K562 (cell line): ENCODE data around the gene PCSK5. TPM values are rescaled to one million over a fixed set of nuclear protein-coding genes. Genes with fewer than 3 reads are reported as not detected.

Experiments
- RBM22 ChIP-seq: fragments of 200-400 bp; formaldehyde crosslinking; IDR thresholded peaks from 2 replicates; pipeline ENCODE4 v1.6.1; 2018; ENCODE audit warnings: low read length, low read depth; ENCODE audit not compliant: poor library complexity, severe bottlenecking
- RHOXF2B ChIP-seq: fragments of 250-450 bp; sonication (Bioruptor Pico); conservative IDR thresholded peaks from 2 replicates; pipeline ENCODE4 v1.5.1; 2021
- polyA plus RNA-seq, 8 experiments: library from polyadenylated mRNA; depleted of rRNA in 4 of 8; stranded (reverse) in 5 of 8; unstranded in 3 of 8; fragments of >200 nt; fragmentation: Nextera tagmentation in 2 of 8; fragmentation: Illumina TruSeq in 1 of 8; extraction: Ambion mirVana in 2 of 8; extraction: Trizol in 1 of 8; gene quantifications; 2 replicates each; pipeline versions ENCODE4 v1.2.1 to v1.2.3, GENCODE V29; 2011 to 2014; ENCODE audit warnings: inconsistent platforms in 1 of 8, missing spikeins in 1 of 8
- total RNA-seq, 7 experiments: library from RNA; depleted of rRNA in 6 of 7; stranded (reverse); fragments of >200 nt in 6 of 7; fragmentation: Illumina TruSeq in 2 of 7; extraction: Trizol in 2 of 7; gene quantifications; 2 replicates each; pipeline versions ENCODE4 v1.2.1 to v1.2.3, GENCODE V29; 2011 to 2021; ENCODE audit warnings: low replicate concordance in 1 of 7
- TF ChIP-seq, protein P1 (sequence below): fragments of 150-350 bp; IDR thresholded peaks from 2 replicates; pipeline ENCODE4 v1.6.1; 2014; ENCODE audit warnings: low read depth, mild to moderate bottlenecking, low read length, borderline replicate concordance
- TF ChIP-seq, protein P2 (sequence below), 2 experiments: fragments of 450-650 bp in 1 of 2; sonication (generic) in 1 of 2; formaldehyde crosslinking in 1 of 2; IDR thresholded peaks; 2 replicates each; pipeline versions ENCODE4 v1.7.1 to v1.9.0; 2016 to 2022; ENCODE audit warnings: inconsistent platforms in 1 of 2, mild to moderate bottlenecking in 1 of 2, missing genetic modification reagents in 1 of 2

PCSK5 gene
- total and polyA plus RNA-seq, 9 of the 15 experiments (the other 6 are each of a cell fraction or from before 2014, with no cell fraction given): not detected

DNA sequence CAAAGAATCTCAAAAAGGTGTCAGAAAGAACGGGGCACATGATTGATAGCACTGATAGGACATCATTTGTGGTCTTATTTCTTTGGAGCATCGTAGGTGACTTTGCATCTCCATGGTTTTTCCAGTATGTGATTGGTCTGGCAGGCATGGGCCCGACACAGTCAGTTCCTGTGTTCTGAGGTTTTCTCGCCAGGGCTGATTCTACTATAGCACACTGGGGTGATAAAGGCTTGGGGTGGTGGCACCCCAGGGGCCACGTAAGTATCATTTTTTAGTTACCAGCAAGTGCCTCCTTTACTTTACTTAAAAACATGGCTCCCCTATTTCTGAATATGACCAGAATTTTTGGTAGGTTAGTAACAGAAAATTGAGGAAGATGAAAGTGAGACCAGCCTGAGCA is 301.0 kb downstream of the PCSK5 start (continued):
- TF ChIP-seq, protein P1, sequence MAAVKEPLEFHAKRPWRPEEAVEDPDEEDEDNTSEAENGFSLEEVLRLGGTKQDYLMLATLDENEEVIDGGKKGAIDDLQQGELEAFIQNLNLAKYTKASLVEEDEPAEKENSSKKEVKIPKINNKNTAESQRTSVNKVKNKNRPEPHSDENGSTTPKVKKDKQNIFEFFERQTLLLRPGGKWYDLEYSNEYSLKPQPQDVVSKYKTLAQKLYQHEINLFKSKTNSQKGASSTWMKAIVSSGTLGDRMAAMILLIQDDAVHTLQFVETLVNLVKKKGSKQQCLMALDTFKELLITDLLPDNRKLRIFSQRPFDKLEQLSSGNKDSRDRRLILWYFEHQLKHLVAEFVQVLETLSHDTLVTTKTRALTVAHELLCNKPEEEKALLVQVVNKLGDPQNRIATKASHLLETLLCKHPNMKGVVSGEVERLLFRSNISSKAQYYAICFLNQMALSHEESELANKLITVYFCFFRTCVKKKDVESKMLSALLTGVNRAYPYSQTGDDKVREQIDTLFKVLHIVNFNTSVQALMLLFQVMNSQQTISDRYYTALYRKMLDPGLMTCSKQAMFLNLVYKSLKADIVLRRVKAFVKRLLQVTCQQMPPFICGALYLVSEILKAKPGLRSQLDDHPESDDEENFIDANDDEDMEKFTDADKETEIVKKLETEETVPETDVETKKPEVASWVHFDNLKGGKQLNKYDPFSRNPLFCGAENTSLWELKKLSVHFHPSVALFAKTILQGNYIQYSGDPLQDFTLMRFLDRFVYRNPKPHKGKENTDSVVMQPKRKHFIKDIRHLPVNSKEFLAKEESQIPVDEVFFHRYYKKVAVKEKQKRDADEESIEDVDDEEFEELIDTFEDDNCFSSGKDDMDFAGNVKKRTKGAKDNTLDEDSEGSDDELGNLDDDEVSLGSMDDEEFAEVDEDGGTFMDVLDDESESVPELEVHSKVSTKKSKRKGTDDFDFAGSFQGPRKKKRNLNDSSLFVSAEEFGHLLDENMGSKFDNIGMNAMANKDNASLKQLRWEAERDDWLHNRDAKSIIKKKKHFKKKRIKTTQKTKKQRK: no peak
- no peak for TF ChIP-seq RBM22
- TF ChIP-seq, protein P2, sequence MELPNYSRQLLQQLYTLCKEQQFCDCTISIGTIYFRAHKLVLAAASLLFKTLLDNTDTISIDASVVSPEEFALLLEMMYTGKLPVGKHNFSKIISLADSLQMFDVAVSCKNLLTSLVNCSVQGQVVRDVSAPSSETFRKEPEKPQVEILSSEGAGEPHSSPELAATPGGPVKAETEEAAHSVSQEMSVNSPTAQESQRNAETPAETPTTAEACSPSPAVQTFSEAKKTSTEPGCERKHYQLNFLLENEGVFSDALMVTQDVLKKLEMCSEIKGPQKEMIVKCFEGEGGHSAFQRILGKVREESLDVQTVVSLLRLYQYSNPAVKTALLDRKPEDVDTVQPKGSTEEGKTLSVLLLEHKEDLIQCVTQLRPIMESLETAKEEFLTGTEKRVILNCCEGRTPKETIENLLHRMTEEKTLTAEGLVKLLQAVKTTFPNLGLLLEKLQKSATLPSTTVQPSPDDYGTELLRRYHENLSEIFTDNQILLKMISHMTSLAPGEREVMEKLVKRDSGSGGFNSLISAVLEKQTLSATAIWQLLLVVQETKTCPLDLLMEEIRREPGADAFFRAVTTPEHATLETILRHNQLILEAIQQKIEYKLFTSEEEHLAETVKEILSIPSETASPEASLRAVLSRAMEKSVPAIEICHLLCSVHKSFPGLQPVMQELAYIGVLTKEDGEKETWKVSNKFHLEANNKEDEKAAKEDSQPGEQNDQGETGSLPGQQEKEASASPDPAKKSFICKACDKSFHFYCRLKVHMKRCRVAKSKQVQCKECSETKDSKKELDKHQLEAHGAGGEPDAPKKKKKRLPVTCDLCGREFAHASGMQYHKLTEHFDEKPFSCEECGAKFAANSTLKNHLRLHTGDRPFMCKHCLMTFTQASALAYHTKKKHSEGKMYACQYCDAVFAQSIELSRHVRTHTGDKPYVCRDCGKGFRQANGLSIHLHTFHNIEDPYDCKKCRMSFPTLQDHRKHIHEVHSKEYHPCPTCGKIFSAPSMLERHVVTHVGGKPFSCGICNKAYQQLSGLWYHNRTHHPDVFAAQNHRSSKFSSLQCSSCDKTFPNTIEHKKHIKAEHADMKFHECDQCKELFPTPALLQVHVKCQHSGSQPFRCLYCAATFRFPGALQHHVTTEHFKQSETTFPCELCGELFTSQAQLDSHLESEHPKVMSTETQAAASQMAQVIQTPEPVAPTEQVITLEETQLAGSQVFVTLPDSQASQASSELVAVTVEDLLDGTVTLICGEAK (IDR thresholded peaks at IDR 0.05): no peak
- TF ChIP-seq, protein P2 (CRISPR knock-in tag; IDR thresholded peaks at IDR 0.05): no peak
- TF ChIP-seq RHOXF2B: no peak
